LNCAP (cell line): ENCODE data around the gene ATP4B.

Experiments used
- TF ChIP-seq, protein P1 (sequence below): fragments of 450-650 bp; IDR thresholded peaks from 2 replicates; pipeline ENCODE4 v1.5.1; 2017; ENCODE audit warnings: mild to moderate bottlenecking

Gene ATP4B

DNA sequence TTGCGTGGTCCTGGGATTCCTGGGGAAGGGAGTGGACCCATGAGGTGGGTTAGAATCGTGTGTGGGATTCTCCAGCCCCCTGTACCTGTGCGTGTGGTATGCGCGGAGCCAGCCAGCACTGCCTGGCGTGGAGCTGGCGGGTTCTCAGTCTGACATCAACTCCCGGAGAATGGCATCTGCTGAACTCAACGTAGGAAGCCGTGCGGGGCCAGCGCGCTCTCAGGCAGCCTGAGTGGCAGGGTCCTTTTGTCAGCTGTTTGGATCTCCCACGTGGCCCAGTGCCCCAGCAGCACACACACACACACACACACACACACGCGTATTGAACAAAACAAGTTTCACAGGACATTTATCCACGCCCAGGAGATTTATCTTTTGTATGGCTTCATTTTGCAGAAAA, 28.1 kb downstream of the ATP4B start:
- TF ChIP-seq, protein P1, sequence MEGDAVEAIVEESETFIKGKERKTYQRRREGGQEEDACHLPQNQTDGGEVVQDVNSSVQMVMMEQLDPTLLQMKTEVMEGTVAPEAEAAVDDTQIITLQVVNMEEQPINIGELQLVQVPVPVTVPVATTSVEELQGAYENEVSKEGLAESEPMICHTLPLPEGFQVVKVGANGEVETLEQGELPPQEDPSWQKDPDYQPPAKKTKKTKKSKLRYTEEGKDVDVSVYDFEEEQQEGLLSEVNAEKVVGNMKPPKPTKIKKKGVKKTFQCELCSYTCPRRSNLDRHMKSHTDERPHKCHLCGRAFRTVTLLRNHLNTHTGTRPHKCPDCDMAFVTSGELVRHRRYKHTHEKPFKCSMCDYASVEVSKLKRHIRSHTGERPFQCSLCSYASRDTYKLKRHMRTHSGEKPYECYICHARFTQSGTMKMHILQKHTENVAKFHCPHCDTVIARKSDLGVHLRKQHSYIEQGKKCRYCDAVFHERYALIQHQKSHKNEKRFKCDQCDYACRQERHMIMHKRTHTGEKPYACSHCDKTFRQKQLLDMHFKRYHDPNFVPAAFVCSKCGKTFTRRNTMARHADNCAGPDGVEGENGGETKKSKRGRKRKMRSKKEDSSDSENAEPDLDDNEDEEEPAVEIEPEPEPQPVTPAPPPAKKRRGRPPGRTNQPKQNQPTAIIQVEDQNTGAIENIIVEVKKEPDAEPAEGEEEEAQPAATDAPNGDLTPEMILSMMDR: no peak

DNA sequence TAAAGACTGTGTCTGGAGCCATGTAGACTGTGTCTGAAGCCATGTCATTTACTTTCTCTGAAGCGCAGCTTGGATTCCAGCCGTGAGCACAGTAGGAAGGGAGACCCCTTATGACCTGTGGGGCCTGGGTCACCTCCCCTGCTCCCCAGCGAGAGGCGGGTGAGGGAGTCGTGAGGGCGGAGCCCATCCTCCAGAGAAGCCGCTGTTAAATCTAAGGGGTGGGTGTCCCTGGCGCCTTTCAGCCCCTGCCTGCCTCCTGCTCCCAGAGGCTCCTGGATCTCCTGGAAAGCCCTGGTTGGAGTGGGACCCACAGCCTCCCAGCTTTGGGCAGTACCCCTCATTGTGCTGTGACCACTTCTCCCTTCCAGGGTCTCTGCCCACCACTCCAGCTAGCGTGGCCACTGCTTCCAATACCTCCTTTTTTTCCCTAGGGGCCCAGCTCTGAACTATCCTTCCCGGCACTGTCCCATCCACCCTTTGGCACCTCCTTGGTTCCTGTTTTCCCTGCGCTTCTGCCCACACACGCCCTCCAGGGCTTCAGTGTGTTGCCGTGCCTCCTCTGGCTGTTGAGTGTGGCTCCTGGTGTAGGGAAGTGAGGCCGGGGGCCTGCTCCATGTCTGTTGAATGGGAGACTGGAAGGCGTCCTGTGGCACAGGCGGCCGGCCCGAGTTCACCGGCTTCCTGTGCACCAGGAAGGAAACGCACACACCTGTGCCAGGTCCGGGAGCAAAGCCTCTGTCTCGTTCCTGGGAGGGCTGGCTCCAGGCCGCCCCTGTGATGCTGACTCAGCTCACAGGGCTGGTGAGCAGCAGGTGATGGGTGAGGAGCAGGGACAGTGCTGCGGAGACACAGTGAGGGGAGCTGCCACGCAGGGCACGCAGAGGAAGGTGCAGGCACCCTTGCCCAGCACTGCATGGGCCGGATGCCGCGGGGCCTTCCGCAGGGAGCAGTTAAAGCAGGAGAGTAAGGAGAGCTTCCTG, 29.4 kb downstream of the ATP4B start:
- TF ChIP-seq, protein P1: no peak

DNA sequence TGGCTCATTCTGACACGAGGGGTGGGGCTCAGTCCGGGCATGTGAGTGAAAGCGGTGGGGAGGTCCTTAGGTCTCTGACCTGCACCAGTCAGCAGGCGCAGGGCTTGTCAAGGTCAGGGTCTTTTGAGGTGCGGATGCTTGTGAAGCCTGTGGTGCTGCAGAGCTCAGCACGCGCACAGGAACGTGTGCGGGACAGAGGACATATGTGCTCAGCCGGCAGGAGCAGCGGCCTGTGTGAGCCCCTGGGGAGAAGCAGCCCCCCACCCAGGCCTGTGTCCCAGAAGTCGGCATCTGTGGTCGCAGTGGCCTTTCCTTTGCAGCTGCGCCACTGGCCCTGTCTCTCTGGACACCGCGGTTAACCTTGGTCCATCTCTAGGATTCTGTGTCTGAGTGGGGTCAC, 30.9 kb downstream of the ATP4B start:
- TF ChIP-seq, protein P1: no peak

DNA sequence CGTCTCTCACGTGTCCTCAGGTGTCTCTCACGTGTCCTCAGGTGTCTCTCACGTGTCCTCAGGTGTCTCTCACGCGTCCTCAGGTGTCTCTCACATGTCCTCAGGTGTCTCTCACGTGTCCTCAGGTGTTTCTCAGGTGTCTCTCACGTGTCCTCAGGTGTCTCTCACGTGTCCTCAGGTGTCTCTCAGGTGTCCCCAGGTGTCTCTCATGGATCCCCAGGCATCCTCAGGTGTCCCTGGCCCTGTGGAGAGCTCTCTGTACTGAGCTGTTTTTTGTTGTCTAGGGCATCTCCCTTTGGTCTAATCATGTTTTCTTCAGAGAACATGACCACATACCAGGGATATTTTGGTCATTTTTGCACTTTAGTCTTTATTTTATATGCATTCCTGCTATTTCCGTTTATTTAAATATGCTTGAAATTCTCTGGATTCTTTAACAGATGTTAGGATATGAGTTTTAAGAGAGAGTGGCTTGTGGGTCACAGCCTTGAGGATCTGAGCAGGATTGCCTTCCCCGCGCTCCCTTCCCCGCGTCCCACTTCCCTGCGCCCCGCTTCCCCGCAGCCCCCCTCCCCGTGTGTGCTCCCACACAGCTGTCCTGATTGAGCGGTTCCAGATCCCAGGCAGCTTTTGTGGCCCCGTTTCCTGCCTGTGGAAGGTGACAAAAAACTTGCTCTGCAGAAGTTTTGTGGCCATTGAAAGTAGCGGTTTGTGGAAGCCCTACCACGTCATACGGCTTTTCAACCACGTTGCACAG, 31.9 kb downstream of the ATP4B start:
- TF ChIP-seq, protein P1: no peak

DNA sequence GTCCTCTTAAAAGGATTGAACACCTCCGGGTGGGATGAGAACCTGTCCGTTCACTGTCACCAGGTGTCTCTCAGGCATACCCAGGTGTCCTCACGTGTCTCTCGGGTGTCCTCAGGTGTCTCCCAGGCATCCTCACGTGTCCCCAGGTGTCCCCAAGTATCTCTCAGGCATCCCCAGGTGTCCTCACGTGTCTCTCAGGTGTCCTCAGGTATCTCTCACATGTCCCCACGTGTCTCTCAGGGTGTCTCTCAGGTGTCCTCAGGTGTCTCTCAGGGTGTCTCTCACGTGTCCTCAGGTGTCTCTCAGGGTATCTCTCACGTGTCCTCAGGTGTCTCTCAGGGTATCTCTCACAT, 33.8 kb downstream of the ATP4B start:
- TF ChIP-seq, protein P1: no peak

DNA sequence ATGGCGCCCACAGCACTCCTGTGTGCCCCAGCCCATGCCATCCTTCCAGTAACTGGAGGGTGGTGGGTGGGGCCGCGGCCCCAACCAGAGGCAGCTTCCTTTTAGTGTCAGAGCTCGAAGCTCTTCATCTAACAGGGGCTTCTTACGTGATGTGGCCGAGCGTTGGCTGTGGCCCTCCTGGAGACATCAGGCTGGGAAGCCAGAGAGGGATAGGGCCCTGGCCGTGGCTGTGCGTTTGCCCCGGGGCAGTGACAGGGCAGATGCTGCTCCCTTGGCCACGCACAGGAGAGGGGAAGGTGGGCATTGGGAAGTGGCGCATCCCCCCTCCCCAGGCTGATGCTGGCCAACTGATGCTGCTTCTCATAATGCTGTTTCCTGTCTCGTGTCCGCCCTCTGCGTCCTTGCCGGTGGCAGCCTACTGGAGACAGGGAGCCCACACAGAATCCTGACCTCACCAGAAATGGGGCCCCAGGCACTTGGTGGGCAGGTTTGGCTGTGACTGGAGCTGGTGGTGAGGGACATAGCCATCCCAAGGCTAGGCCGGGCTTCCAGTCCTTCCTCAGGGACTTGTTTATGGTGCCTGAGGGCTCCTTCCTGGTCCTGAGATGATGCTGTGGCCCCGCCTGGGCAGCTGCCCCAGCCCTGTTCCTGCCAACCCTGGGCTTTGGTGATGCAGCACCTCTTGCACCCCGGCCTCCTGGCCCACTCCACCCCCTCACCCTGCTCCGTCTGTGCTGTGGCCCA, 34.3 kb downstream of the ATP4B start:
- TF ChIP-seq, protein P1: no peak

DNA sequence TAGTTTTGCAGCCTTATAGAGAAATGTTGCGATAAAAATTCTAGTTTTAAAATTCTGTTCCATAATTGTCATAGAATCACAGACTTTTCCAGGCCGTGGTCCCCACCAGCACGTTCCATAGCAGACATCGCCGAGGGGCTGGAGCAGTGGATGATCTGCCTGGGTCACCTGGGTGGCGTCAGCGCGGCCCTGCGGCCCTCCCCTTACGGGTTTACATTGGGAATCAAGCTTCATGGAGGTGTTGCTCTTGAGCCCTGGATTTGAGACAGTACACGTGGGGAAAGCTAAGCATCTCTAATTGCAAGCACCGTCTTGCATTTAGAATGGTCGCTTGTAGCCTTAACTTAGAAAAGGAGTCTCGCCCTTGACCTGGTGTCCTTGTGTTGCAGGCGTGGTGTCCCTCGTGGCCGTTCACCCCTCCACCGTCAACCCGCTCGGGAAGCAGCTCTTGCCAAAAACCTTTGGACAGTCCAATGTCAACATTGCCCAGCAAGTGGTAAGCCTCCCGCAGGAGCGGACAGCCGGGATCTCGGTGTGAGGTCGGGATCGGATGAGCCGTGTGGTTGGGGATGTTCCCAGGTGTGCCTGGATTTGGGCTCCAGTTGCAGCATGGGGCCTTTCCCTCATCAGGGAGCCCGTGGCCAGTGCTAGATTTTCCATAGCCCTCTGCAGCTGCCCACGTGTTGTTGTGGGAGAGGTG, 35.1 kb downstream of the ATP4B start:
- TF ChIP-seq, protein P1: no peak
